Brain microvascular endothelial cell (primary cell): ENCODE results near the gene ITGB1.
"Not testable (repeated sequence)": the region's sequence is repeated elsewhere in the genome, so short reads cannot be mapped to it uniquely, and the experiment has no call there.

Source experiments
- DNase-seq: peaks from one replicate; pipeline ENCODE4 v3.0.0-alpha.2; 2020
- H3K27ac ChIP-seq: fragments of 250-450 bp; sonication (Bioruptor Pico); 2 replicates; pipeline ENCODE4 v1.5.1; 2020; ENCODE audit warnings: mild to moderate bottlenecking, moderate library complexity
- H3K27me3 ChIP-seq: fragments of 250-450 bp; sonication (Bioruptor Pico); replicated peaks from 2 replicates; pipeline ENCODE4 v1.5.1; 2020; ENCODE audit warnings: mild to moderate bottlenecking
- H3K36me3 ChIP-seq: fragments of 250-450 bp; sonication (Bioruptor Pico); replicated peaks from 2 replicates; pipeline ENCODE4 v1.5.1; 2020; ENCODE audit warnings: mild to moderate bottlenecking
- H3K4me3 ChIP-seq: 2 replicates; pipeline ENCODE4 v1.5.1; 2011; ENCODE audit warnings: low read depth, mild to moderate bottlenecking, control low read depth, low read length, moderate library complexity
- CTCF ChIP-seq: IDR thresholded peaks from 2 replicates; pipeline ENCODE4 v1.5.1; 2011; ENCODE audit warnings: low read depth, mild to moderate bottlenecking, moderate library complexity, low read length, control low read depth, inconsistent platforms; ENCODE audit errors: missing control alignments
- in situ Hi-C: cut with HindIII; loops from 2 replicates; pipeline ENCODE4 v1.10.0; 2017; ENCODE audit warnings: low sequenced_read_pairs, low pct_ligation_motif_present

ITGB1 gene

GRCh38 chr10:32930036-32930435, 28.0 kb downstream of the ITGB1 start:
- H3K27me3 ChIP-seq: no peaks in the 10 kb centered on the region
- no peak for DNase-seq
- no peak for TF ChIP-seq CTCF
- H3K27ac ChIP-seq: no peak overlapping the region
- H3K4me3 ChIP-seq: no peak overlapping the region
- in situ Hi-C loops: no loop called here
- peaks cover 81% of the 10 kb centered on the region for H3K36me3 ChIP-seq

GRCh38 chr10:32929634-32930033, 28.4 kb downstream of the ITGB1 start:
- H3K27ac ChIP-seq: no peak overlapping the region
- H3K36me3 ChIP-seq: peaks cover 81% of the 10 kb centered on the region

GRCh38 chr10:32927750-32928149, 30.3 kb downstream of the ITGB1 start:
- in situ Hi-C loops: no loop called here
- H3K36me3 ChIP-seq: peaks cover 82% of the 10 kb centered on the region
- H3K4me3 ChIP-seq: no peak overlapping the region
- no peak overlapping the region for H3K27ac ChIP-seq
- no peak for DNase-seq
- H3K27me3 ChIP-seq: no peaks in the 10 kb centered on the region
- no peak for TF ChIP-seq CTCF

More at GRCh38 chr10:32929634-32930033, 28.4 kb downstream of the ITGB1 start:
- H3K4me3 ChIP-seq: no peak overlapping the region
- in situ Hi-C loops: no loop called here
- no peak for DNase-seq
- TF ChIP-seq CTCF: no peak
- no peaks in the 10 kb centered on the region for H3K27me3 ChIP-seq

GRCh38 chr10:32923849-32924248, 34.2 kb downstream of the ITGB1 start:
- H3K36me3 ChIP-seq: peaks cover 91% of the 10 kb centered on the region
- in situ Hi-C loops: no loop called here
- H3K27ac ChIP-seq: no peak overlapping the region
- H3K4me3 ChIP-seq: no peak overlapping the region
- TF ChIP-seq CTCF: no peak
- no peak for DNase-seq
- H3K27me3 ChIP-seq: no peaks in the 10 kb centered on the region

GRCh38 chr10:32923134-32923533, 34.9 kb downstream of the ITGB1 start:
- TF ChIP-seq CTCF: no peak
- Histone ChIP-seq H3K27me3 (no peaks in the 10 kb centered on the region), H3K36me3 (peaks cover 91% of the 10 kb centered on the region), H3K4me3 (no peak overlapping the region), H3K27ac (no peak overlapping the region)
- DNase-seq: no peak
- in situ Hi-C loops: no loop called here

- peaks cover 90% of the 10 kb centered on the region for H3K36me3 ChIP-seq
- H3K4me3 ChIP-seq: no peak overlapping the region
- in situ Hi-C loops: no loop called here
- no peak for DNase-seq
- H3K27me3 ChIP-seq: no peaks in the 10 kb centered on the region
- H3K27ac ChIP-seq: no peak overlapping the region
- TF ChIP-seq CTCF: no peak
Measured at GRCh38 chr10:32922170-32922569, 35.9 kb downstream of the ITGB1 start.

GRCh38 chr10:32917817-32918216, 40.2 kb downstream of the ITGB1 start:
- DNase-seq, in situ Hi-C loops, H3K4me3 ChIP-seq, H3K27ac ChIP-seq, H3K27me3 ChIP-seq: not testable (repeated sequence)
- H3K36me3 ChIP-seq: peaks cover 91% of the 10 kb centered on the region
